ENCODE measurements around the gene MAP3K5. TPM values are rescaled to one million over a fixed set of nuclear protein-coding genes. Genes with fewer than 3 reads are reported as not detected.

The MAP3K5 gene
- polyA plus RNA-seq, 3 donors: 9.6 to 12.0 (median 11.1) TPM

DNA sequence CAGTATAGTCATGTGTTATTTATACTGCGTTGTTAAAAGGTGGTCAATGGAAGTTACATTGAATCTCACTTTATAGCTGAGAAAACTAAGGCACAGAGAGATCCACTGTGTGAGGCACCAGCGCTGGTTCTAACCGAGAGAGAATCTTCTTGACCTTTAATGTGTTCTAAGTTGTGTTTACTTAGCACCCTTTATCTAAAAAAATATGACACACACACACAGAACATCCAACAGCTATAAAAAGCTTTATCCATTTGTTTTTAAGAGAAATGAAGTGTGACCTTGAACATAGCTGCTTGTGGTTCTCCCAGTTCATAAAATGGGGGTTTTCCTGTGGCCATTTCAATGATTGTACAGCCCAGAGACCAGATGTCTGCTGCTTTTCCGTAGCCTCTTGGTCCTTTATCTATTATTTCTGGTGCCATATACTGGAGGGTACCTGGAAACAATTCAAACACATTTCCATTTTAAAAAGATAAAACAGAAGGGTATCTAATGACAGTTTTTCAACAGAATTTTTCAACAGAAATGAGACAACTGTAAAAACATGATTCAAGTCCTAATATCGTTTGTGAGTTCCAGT, 187.3 kb downstream of the MAP3K5 start:
- H3K9me3 ChIP-seq (replicated peaks in 1 of 2; ENCODE audit: control insufficient read depth in 1 of 2, insufficient read depth in 1 of 2, low read length in 2 of 2): no peaks in the 10 kb centered on the region
- intact Hi-C loops (cut with micrococcal nuclease): no loop called here
- H3K27ac Mint-ChIP-seq: no peak overlapping the region
- H3K4me3 Mint-ChIP-seq: no peak overlapping the region
- no peak overlapping the region for H3K4me3 ChIP-seq (replicated peaks in 1 of 3; ENCODE audit: low read depth in 2 of 3, low read length in 3 of 3)
- peak overlapping the region in 1 of 2 donors; percentile 17 for H3K27ac ChIP-seq (ENCODE audit: low read depth in 1 of 2, low read length in 2 of 2)
- peaks cover 58 to 76% of the 10 kb centered on the region in 2 donors for H3K36me3 ChIP-seq (replicated peaks in 1 of 2; ENCODE audit: control insufficient read depth in 1 of 2, insufficient read depth in 2 of 2, low read length in 2 of 2)
- peaks cover 78 to 89% of the 10 kb centered on the region in 2 donors for H3K36me3 Mint-ChIP-seq
- H3K4me1 Mint-ChIP-seq: peaks cover 16% of the 10 kb centered on the region
- no peak overlapping the region for H3K4me2 ChIP-seq (replicated peaks; ENCODE audit: extremely low read depth, low read length, poor library complexity, severe bottlenecking)
- H2AFZ ChIP-seq (ENCODE audit: insufficient read depth, low read depth, low read length, poor library complexity, severe bottlenecking): no peak overlapping the region
- DNase-seq: no peak
- peaks cover 0 to 2% (median 0%) of the 10 kb centered on the region in 3 donors for H3K27me3 Mint-ChIP-seq (ENCODE audit: low read depth in 3 of 3)
- no peaks in the 10 kb centered on the region for H3K9me3 Mint-ChIP-seq
- H3K9ac ChIP-seq (ENCODE audit: insufficient read depth, low read length, poor library complexity, severe bottlenecking): no peak overlapping the region
- WGBS (ENCODE audit: insufficient coverage): no CpG with 5 or more reads among the region's 5 CpGs
- H3K4me1 ChIP-seq (ENCODE audit: control insufficient read depth in 1 of 2, insufficient read depth in 2 of 2, low read length in 2 of 2): peaks cover 10 to 15% of the 10 kb centered on the region in 2 donors
- H3K27me3 ChIP-seq (ENCODE audit: control insufficient read depth in 2 of 2, insufficient read depth in 2 of 2, low read length in 2 of 2): no peaks in the 10 kb centered on the region
- no peaks in the 10 kb centered on the region for H3K79me2 ChIP-seq (ENCODE audit: insufficient read depth, low read length)
- no peak for TF ChIP-seq CTCF (IDR thresholded peaks at IDR 0.05)
- peaks cover 8% of the 10 kb centered on the region for H4K20me1 ChIP-seq (ENCODE audit: insufficient read depth, low read length)

GRCh38 chr6:136604328-136604825, 187.9 kb downstream of the MAP3K5 start:
- Histone ChIP-seq H3K79me2 (ENCODE audit: insufficient read depth, low read length) (no peaks in the 10 kb centered on the region), H2AFZ (ENCODE audit: insufficient read depth, low read depth, low read length, poor library complexity, severe bottlenecking) (no peak overlapping the region), H3K4me3 (replicated peaks in 1 of 3; ENCODE audit: low read depth in 2 of 3, low read length in 3 of 3) (no peak overlapping the region), H3K4me2 (replicated peaks; ENCODE audit: extremely low read depth, low read length, poor library complexity, severe bottlenecking) (no peak overlapping the region), H4K20me1 (ENCODE audit: insufficient read depth, low read length) (peaks cover 8% of the 10 kb centered on the region), H3K9me3 (replicated peaks in 1 of 2; ENCODE audit: control insufficient read depth in 1 of 2, insufficient read depth in 1 of 2, low read length in 2 of 2) (no peaks in the 10 kb centered on the region), H3K36me3 (replicated peaks in 1 of 2; ENCODE audit: control insufficient read depth in 1 of 2, insufficient read depth in 2 of 2, low read length in 2 of 2) (peaks cover 62 to 82% of the 10 kb centered on the region in 2 donors), H3K27ac (ENCODE audit: low read depth in 1 of 2, low read length in 2 of 2) (no peak overlapping the region), H3K4me1 (ENCODE audit: control insufficient read depth in 1 of 2, insufficient read depth in 2 of 2, low read length in 2 of 2) (peaks cover 3 to 8% of the 10 kb centered on the region in 2 donors), H3K9ac (ENCODE audit: insufficient read depth, low read length, poor library complexity, severe bottlenecking) (no peak overlapping the region), H3K27me3 (ENCODE audit: control insufficient read depth in 2 of 2, insufficient read depth in 2 of 2, low read length in 2 of 2) (no peaks in the 10 kb centered on the region)
- WGBS (ENCODE audit: insufficient coverage): no CpG with 5 or more reads among the region's 1 CpG
- Mint-ChIP-seq H3K36me3 (peaks cover 82 to 91% of the 10 kb centered on the region in 2 donors), H3K27me3 (ENCODE audit: low read depth in 3 of 3) (peaks cover 0 to 2% (median 0%) of the 10 kb centered on the region in 3 donors), H3K27ac (peak overlapping the region in 2 of 7 donors; percentile 14 to 50), H3K4me3 (no peak overlapping the region), H3K9me3 (no peaks in the 10 kb centered on the region), H3K4me1 (peaks cover 9% of the 10 kb centered on the region)
- TF ChIP-seq CTCF (IDR thresholded peaks at IDR 0.05): no peak
- no peak for DNase-seq
- intact Hi-C loops (cut with micrococcal nuclease): no loop called here

Data from CD14-positive monocyte (primary cell).